MM.1S (cell line): ENCODE data around the gene SV2B.

Experiments
- CTCF ChIP-seq: fragments of 300-600 bp; sonication (generic); IDR thresholded peaks from 2 replicates; pipeline ENCODE4 v1.5.1; 2016; ENCODE audit warnings: antibody characterized with exemption, low read length, mixed read lengths
- EZH2 ChIP-seq: fragments of 300-600 bp; sonication (generic); optimal IDR thresholded peaks from 2 replicates; pipeline ENCODE3; 2017; ENCODE audit warnings: low read depth, mild to moderate bottlenecking, antibody characterized with exemption, low read length, mixed read lengths
- EZH2phosphoT487 ChIP-seq: fragments of 300-600 bp; sonication (generic); IDR thresholded peaks from 2 replicates; pipeline ENCODE4 v1.6.1; 2018; ENCODE audit warnings: antibody characterized with exemption, low read length

- TF ChIP-seq EZH2 (no peak), CTCF (no peak), EZH2phosphoT487 (no peak)
These were observed 33.5 kb downstream of the SV2B start for GRCh38 chr15:91133511-91133910.
